Medulla oblongata (tissue), 1 donor: ENCODE data around the gene ANLN.

ENCODE experiments used
- DNase-seq: peaks from one replicate; pipeline ENCODE4 v3.0.0-alpha.2; 2015; ENCODE audit errors: extremely low spot score

ANLN gene, protein sequence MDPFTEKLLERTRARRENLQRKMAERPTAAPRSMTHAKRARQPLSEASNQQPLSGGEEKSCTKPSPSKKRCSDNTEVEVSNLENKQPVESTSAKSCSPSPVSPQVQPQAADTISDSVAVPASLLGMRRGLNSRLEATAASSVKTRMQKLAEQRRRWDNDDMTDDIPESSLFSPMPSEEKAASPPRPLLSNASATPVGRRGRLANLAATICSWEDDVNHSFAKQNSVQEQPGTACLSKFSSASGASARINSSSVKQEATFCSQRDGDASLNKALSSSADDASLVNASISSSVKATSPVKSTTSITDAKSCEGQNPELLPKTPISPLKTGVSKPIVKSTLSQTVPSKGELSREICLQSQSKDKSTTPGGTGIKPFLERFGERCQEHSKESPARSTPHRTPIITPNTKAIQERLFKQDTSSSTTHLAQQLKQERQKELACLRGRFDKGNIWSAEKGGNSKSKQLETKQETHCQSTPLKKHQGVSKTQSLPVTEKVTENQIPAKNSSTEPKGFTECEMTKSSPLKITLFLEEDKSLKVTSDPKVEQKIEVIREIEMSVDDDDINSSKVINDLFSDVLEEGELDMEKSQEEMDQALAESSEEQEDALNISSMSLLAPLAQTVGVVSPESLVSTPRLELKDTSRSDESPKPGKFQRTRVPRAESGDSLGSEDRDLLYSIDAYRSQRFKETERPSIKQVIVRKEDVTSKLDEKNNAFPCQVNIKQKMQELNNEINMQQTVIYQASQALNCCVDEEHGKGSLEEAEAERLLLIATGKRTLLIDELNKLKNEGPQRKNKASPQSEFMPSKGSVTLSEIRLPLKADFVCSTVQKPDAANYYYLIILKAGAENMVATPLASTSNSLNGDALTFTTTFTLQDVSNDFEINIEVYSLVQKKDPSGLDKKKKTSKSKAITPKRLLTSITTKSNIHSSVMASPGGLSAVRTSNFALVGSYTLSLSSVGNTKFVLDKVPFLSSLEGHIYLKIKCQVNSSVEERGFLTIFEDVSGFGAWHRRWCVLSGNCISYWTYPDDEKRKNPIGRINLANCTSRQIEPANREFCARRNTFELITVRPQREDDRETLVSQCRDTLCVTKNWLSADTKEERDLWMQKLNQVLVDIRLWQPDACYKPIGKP

DNA sequence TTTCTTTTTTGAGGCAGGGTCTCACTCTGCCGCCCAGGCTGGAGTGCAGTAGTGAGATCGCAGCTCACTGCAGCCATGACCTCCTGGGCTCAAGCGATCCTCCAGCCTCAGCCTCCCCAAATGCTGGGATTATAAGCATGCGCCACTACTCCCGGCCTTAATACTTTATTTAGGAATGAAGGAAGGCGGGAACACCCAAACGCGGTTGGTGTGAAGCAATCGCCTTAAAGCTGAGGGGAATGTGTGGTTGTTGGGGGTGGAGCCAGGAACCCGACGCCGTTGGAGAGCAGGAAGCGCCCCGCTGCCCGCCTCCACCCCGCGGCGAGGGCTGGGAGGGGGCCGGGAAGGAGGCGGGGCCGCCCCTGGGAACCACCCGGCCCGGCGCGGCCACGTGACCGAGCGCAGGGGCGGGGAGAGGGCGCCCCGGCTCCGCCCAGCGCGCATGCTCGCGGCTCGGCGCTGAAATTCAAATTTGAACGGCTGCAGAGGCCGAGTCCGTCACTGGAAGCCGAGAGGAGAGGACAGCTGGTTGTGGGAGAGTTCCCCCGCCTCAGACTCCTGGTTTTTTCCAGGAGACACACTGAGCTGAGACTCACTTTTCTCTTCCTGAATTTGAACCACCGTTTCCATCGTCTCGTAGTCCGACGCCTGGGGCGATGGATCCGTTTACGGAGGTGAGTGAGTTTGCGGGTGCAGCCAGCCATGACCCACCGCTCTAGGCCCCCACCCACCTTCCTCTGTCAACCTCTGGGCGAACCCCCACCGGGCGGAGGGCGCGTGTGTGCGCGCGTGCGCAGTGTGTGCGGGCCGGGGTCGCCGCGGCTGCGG is at the start of gene ANLN:
Gene ANLN, plus strand, starts transcription at position 492 of the 828 bp plus-strand sequence. Its CDS starts 165 bp downstream, at position 657.
- peak; percentile 95 for DNase-seq

DNA sequence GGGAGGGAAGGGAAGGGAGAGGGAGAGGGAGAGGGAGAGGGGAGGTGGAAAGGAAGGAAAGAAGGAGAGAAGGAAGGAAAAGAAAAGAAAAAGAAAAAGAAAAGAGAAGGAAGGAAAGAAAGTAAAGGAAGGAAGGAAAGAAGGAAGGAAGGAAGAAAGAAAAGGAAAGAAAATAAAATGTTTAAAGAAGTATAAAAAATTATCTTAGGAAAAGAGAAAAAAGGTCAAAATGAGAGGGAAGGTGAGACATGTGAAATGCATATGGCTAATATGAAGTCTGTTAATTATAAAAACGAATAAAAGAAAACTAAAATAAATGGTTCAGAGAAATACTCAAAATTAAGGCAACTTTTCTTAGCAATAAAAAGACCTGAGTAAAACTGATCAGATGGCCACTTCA is 46.1 kb upstream of the ANLN start:
- no peak for DNase-seq

DNA sequence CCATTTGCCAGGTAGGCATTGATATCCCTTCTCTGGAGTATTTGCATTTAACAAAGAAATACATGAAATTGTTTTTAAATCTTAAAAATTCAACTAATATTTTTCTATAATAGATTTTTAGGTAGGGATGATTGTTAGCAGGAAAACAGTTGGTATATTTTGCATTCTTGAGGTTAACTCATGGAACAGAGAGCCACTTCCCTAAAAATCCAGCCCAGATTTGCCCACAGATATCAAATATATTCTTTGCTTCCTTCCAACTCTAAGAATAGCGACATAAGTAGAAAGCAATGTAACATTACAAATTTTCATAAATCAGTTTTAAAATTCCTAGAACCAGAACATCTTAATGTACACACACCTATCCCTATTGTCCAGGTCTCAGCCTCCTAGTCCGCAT is 45.0 kb upstream of the ANLN start:
- no peak for DNase-seq

- DNase-seq, result no peak
Observed at GRCh38 chr7:36346260-36346831, 43.3 kb upstream of the ANLN start.

DNA sequence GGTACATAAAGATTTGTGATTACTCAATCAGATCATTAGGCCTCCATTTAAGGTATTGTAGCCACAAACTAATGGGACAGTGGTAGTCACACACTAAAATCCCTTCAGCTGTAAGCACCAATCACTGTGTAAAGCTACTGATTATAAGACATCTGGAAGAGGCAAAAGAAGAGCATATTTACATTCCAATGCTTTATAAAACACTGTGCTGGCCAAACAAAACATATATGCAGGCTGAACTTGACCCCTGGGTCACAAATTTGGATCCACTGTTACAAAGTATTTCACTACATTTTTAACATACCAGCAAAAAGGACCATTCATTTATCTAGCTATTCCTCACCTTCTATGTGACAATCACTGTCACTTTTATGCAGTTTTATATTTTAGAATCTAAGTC is 41.4 kb upstream of the ANLN start:
- no peak for DNase-seq

DNA sequence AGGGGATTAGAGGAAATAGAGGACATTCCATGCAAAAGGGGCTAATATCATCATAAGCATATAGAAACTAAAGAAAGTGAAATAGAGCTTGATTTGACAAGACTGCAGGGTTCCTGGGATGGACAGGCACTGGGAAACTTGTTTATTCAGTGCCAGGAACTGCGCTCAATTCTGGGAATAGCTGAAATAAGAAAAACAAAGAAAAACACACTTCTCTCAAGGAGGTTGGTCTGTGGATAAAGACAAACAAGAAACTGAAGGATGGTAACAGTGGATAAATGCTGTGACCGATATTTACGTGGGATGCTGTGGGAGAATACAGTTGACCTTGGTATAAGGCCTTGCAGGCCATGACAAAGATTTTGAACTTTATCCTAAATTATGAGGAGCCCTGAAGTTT is 40.9 kb upstream of the ANLN start:
- DNase-seq, result no peak

GRCh38 chr7:36349626-36350025 is 40.0 kb upstream of the ANLN start:
- no peak for DNase-seq

- no peak for DNase-seq
Observed at GRCh38 chr7:36355490-36355889, 34.2 kb upstream of the ANLN start.

GRCh38 chr7:36357054-36357453 is 32.6 kb upstream of the ANLN start:
- DNase-seq, result peak; percentile 53

- no peak for DNase-seq
Observed at GRCh38 chr7:36358589-36358988, 31.1 kb upstream of the ANLN start.

DNA sequence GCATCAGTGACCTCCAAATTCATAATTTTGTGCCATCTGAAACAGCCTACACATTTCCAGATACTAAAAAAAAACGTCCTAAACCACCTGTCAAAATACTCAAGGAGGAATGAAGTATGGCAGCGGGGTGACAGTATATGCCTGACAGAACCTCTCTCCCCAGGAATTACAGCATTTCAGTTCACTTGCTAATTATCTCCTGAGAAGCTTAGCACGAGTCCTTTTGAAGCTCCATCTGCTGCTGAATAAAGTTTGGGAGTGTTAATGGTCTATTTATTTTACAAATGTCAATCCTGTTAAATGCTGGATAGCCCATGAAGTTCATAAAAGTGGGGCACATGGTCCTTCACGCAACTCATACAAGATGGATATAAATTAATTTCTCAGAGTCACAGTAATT is 29.4 kb upstream of the ANLN start:
- DNase-seq, result no peak

DNA sequence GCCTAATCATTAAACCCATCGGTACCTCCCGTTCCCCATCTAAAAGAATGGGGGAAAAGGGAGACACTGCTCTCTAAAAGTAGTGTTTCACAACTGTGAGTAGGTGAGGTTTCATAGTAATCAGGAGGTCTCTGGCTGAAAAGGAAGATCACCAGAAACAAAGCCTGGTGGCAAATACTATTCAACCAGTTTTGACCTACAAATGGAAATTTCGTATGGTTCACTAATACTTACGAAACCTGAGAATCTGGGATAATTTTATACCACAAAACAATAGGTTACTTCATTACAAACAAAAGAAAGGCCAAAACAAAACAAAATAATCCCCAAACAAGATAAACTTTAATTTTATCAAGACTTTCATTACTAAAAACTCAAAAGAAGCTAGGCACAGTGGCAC is 28.4 kb upstream of the ANLN start:
- no peak for DNase-seq

DNA sequence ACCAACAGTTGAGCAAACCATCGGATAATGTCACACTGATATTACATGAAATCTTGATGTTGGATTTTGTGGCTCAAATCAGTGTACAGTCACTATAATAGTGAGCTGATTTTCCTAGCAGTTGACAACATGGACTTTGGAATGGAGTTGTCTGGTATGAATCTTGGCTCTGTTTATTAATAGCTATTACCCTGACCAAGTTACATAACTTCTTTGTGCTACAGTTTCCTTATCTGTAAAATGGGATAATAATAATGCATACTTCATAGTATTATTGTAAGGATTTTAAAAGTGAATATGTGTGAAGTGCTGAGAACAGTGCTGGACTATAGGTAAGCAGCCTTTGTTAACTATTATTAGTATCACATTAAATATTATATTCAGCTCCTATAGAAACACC is 26.1 kb upstream of the ANLN start:
- DNase-seq, result no peak

- no peak for DNase-seq
Observed at GRCh38 chr7:36366005-36366717, 23.5 kb upstream of the ANLN start.

- DNase-seq, result peak; percentile 94
Observed at GRCh38 chr7:36366718-36367560, 22.7 kb upstream of the ANLN start.

- no peak for DNase-seq
Observed at GRCh38 chr7:36367561-36368077, 22.0 kb upstream of the ANLN start.

DNA sequence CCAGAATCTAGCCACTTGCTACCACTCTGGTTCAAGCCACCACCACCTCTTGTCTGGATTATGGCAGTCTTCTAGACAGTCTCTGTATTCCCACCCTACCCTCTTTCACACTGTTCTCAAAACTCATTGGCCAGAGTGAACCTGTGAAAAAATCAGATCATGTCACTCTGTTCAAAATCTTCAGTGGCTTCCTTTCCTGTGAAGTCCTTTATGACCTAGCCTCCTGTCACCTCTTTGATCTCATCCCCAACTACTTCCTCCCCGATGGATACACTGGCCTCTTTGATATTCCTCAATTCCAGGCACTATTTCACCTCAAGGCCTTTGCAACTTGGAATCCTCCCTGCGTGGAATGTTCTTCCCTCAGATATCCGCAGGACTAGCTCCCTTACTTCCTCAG is 21.2 kb upstream of the ANLN start:
- DNase-seq, result no peak

DNA sequence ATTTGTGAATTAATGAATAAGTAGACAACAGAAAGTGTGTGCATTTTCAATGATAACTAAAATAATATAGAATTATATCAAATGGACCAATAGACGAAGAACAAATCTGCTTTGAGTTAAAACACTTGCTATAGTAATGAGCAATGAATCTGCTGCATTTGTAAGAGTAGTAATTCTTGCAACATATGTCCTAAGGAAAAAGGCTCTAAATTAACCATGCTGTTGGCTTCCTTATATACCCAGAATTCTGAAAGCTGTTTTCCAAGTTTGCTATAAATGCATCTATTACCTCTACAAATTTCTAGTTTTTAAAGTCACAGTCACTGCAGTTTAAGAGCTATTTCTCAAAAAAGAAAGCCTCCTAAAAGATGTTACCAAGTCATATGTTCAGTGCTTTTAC is 20.5 kb upstream of the ANLN start:
- DNase-seq, result no peak

- DNase-seq, result peak; percentile 67
Observed at GRCh38 chr7:36370046-36370445, 19.6 kb upstream of the ANLN start.
